Activated naive CD8-positive, alpha-beta T cell treated with anti-CD3 and anti-CD28 coated beads, Interleukin-2, amount 50 U/mL, for 24 hours (primary cell): ENCODE results near the gene PIK3C2G.

Source experiments
- ATAC-seq: fragments of 150-1000 bp; cut with Tn5 transposase; one replicate; pipeline ENCODE4 v1.10.0; 2021
- DNase-seq: peaks from one replicate; pipeline ENCODE4 v3.0.0; 2021
- H3K27ac Mint-ChIP-seq: one replicate; pipeline ENCODE4 v1.8.0; 2021; ENCODE audit warnings: mild to moderate bottlenecking, mixed read lengths
- H3K27me3 Mint-ChIP-seq: one replicate; pipeline ENCODE4 v1.8.0; 2021; ENCODE audit warnings: mixed read lengths
- H3K36me3 Mint-ChIP-seq: one replicate; pipeline ENCODE4 v1.8.0; 2021; ENCODE audit warnings: low read depth, mixed read lengths
- H3K4me1 Mint-ChIP-seq: one replicate; pipeline ENCODE4 v1.8.0; 2021; ENCODE audit warnings: mixed read lengths
- H3K4me3 Mint-ChIP-seq: one replicate; pipeline ENCODE4 v1.8.0; 2021; ENCODE audit warnings: mild to moderate bottlenecking, moderate library complexity, mixed read lengths
- H3K9me3 Mint-ChIP-seq: one replicate; pipeline ENCODE4 v1.8.0; 2021; ENCODE audit warnings: mixed read lengths

PIK3C2G gene

DNA sequence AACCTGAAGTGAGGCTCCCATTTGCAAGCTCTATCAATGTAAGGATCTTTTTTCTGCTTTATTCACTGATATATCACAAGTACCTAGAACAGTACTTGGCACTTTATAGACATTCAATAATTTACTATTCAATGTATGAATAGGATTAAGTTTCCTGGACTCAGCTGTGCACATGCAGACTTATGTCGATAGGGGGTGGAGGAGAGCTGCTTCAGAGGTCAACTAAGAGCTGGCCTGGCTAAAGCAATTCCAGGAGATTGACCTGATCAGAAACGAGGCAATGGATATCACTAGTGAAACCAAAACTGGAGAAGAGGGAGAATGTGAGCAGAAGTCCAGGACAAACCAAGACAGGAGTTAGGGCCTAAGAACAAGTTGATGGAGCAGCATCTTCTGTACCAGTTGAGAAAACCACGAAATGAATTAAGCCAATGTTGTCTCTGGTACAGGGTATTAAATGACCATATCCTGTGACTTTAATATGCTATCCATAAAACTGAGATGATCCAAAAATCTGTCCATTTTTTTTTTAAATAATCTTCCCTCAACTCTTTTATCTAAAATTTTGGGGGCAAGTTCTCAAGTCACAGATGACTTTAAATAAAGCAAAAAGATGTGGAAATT is 169.2 kb downstream of the PIK3C2G start:
- H3K4me3 Mint-ChIP-seq = no peak overlapping the region
- H3K27me3 Mint-ChIP-seq = no peaks in the 10 kb centered on the region
- H3K27ac Mint-ChIP-seq = no peak overlapping the region
- H3K9me3 Mint-ChIP-seq = peaks cover 4% of the 10 kb centered on the region
- no peak for ATAC-seq
- H3K4me1 Mint-ChIP-seq = no peaks in the 10 kb centered on the region
- no peaks in the 10 kb centered on the region for H3K36me3 Mint-ChIP-seq
- DNase-seq = no peak

DNA sequence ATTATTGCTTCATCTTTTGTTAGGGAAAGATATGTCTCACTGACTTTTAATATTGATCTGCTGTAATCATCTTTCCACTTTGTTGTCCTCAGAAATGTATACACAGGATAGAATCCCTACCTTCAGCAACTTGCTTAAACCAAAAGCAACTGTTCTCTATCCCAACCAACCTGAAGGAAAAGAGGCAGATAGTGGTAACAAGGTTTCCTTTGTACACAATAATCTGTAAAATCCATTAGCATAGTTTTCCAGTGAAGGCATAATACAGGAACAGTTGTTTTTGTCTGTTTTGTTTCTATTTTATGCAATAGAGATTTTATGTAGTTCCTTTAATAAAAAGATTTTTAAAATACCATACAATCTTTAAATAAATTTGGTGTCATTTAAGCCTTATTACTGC is 170.5 kb downstream of the PIK3C2G start:
- DNase-seq = no peak
- Mint-ChIP-seq H3K4me3 (no peak overlapping the region), H3K27ac (no peak overlapping the region), H3K4me1 (no peaks in the 10 kb centered on the region), H3K27me3 (no peaks in the 10 kb centered on the region), H3K36me3 (no peaks in the 10 kb centered on the region), H3K9me3 (peaks cover 4% of the 10 kb centered on the region)
- ATAC-seq = no peak

DNA sequence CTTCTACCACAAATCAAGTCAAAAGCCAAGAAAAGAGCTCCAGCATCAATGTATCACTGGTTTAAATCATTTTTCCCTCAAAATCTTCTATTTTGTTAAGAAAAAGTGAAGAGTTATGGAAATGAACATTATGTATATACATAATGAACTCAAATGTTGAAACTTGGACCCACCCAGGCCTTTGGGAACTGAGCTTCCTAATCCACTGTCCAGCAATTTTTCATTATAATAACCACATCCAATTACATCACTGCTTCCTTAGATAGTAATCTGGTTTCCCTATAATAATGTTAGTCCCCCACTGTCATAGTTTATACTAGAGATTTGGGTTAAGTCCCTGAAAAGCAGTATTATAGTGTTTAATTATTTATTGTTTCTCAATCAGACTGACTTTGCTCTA is 170.9 kb downstream of the PIK3C2G start:
- no peaks in the 10 kb centered on the region for H3K27me3 Mint-ChIP-seq
- ATAC-seq = no peak
- no peaks in the 10 kb centered on the region for H3K4me1 Mint-ChIP-seq
- no peak overlapping the region for H3K4me3 Mint-ChIP-seq
- DNase-seq = no peak
- H3K9me3 Mint-ChIP-seq = peaks cover 4% of the 10 kb centered on the region
- no peaks in the 10 kb centered on the region for H3K36me3 Mint-ChIP-seq
- H3K27ac Mint-ChIP-seq = no peak overlapping the region

DNA sequence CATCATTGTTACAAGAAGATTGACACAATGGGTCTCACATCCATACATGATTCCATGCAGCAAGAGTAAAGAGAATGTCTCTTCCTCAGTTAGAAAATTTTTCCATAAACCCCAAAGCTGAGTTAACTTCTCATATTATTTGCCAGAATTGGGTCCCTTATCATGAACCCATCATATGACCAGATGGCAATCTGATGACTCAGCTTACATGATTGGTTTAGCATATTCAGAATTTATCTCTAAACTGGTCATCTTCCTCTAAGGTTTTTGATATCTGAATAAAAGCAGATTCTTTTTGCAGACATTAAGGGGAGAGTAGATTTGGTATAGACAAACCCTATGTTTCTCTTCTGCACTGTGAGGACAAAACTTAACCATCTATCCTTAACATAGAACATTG is 174.9 kb downstream of the PIK3C2G start:
- Mint-ChIP-seq H3K9me3 (no peaks in the 10 kb centered on the region), H3K4me1 (no peaks in the 10 kb centered on the region), H3K4me3 (no peak overlapping the region), H3K27me3 (no peaks in the 10 kb centered on the region), H3K27ac (no peak overlapping the region), H3K36me3 (no peaks in the 10 kb centered on the region)
- ATAC-seq (no peak), DNase-seq (no peak)

DNA sequence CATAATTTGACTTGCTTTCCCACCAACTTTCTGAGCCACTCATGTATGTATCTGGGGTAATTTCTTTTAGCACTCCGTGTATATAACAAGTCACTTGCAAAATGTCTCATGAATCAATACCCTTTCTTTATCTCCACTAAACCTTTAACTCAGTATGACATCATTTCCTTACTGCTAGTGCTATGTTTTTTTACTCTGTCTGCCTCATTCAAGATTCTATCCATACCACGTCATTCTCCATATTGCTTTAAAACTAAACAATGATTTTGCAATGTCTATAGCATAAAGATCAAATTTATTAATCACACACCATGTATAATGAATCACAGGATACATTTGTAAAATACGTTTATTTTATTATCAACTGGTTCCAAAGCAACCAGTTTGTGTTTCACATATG is 178.2 kb downstream of the PIK3C2G start:
- no peaks in the 10 kb centered on the region for H3K4me1 Mint-ChIP-seq
- no peaks in the 10 kb centered on the region for H3K36me3 Mint-ChIP-seq
- no peaks in the 10 kb centered on the region for H3K27me3 Mint-ChIP-seq
- ATAC-seq (no peak), DNase-seq (no peak)
- H3K9me3 Mint-ChIP-seq = no peaks in the 10 kb centered on the region
- no peak overlapping the region for H3K27ac Mint-ChIP-seq
- no peak overlapping the region for H3K4me3 Mint-ChIP-seq

DNA sequence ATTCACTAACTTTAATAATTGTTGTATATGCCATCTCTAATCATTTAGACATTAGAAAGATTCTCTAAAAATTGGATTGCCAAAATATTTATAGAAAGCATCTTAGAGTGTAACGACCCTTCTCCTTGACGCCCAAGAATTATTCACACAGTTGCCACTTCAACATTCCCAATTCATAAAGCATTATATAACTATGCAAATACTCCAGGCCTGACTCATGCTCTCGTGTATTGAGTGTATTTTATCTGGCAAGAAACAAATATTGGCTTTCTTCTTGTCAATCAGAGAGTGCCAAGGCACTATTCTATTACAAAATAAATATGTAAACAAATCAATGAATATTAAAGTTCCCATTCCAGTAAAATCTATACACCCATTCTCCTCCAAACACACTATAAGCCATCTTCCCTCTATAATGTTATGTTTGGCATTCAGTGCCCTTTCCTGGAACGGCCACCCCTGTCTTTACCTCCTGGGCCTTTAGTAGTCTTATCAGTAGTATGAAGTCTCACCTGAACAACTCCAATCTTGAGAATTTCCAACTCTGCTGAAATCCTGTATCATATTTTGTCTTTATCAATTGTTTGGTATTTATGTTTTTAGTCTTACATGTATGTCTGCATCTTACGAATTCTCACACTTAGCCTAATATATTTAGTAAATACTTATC is 182.6 kb downstream of the PIK3C2G start:
- H3K4me3 Mint-ChIP-seq = no peak overlapping the region
- peaks cover 4% of the 10 kb centered on the region for H3K9me3 Mint-ChIP-seq
- no peak overlapping the region for H3K27ac Mint-ChIP-seq
- H3K36me3 Mint-ChIP-seq = no peaks in the 10 kb centered on the region
- H3K4me1 Mint-ChIP-seq = no peaks in the 10 kb centered on the region
- no peak for DNase-seq
- no peak for ATAC-seq
- H3K27me3 Mint-ChIP-seq = no peaks in the 10 kb centered on the region

DNA sequence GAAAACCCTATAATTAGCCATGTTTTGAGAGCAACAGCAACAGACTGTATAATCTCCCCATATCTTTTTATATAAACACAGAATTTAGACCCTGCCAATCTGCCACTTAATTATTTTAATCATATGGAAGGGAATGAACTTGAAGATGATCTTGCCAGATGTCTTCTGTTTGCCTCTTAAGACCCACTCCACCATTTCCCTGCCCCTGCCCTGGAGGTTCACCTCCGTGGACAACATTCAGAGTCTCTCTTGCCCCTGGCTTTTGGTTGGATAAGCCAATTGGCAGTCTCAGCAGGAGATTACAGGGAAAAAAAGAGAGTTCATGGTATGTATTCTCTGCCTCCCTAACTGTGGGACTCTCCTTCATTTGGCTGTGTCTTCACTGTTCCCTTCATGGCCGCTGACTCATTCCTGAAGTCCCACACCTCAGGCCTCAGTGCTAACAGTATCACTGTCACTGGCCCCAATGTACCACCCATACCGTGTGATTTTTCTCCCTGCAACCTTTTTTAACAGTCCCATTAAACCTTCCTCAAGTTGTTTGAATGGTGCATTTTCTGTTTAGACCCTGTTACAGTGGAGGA is 184.8 kb downstream of the PIK3C2G start:
- H3K4me1 Mint-ChIP-seq = no peaks in the 10 kb centered on the region
- peaks cover 4% of the 10 kb centered on the region for H3K9me3 Mint-ChIP-seq
- H3K27ac Mint-ChIP-seq = no peak overlapping the region
- no peaks in the 10 kb centered on the region for H3K36me3 Mint-ChIP-seq
- DNase-seq (no peak), ATAC-seq (no peak)
- H3K27me3 Mint-ChIP-seq = no peaks in the 10 kb centered on the region
- no peak overlapping the region for H3K4me3 Mint-ChIP-seq

DNA sequence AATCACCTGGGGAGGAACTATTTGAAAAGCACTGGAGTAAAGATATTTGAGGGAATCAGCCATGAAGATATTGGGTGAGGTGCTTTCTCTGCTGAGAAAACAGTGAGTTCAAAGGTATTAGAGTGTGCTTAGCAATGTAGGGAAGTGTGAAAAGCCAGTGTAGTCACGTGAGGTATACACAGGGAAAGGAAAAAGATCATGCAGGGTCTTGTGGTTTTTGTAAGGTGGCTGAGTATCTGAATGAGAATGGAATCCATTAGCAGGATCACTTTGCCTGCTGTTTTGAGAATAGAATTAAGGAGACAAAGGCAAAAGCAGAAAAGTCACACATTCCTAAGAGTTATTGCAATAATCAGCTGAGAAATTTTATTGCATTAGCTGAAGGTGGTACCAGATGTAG is 193.0 kb downstream of the PIK3C2G start:
- H3K27ac Mint-ChIP-seq = no peak overlapping the region
- H3K4me3 Mint-ChIP-seq = no peak overlapping the region
- DNase-seq = no peak
- no peaks in the 10 kb centered on the region for H3K4me1 Mint-ChIP-seq
- no peaks in the 10 kb centered on the region for H3K36me3 Mint-ChIP-seq
- no peaks in the 10 kb centered on the region for H3K27me3 Mint-ChIP-seq
- ATAC-seq = no peak
- H3K9me3 Mint-ChIP-seq = peaks cover 10% of the 10 kb centered on the region

DNA sequence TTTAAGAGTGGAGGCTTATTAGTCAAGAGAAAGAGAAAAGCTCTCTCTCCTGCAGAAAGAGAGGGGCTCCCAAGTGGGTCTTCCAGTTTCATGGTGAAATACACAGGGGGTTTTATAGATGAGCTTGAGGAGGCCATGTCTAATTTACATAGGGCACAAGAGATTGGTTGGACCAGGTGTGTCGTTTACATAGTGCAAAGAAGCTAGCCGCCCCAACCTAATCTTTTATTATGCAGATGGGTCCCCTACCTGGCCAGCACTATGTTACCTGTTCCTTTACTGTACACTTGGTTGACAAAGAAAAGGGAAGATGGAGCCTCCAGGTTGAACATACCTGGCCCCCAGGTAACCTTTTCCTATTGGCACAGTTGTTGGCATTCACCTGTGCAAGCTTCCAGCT is 195.0 kb downstream of the PIK3C2G start:
- Mint-ChIP-seq H3K27me3 (no peaks in the 10 kb centered on the region), H3K4me1 (no peaks in the 10 kb centered on the region), H3K9me3 (peaks cover 7% of the 10 kb centered on the region), H3K27ac (no peak overlapping the region), H3K4me3 (no peak overlapping the region), H3K36me3 (no peaks in the 10 kb centered on the region)
- DNase-seq = no peak
- ATAC-seq = no peak

DNA sequence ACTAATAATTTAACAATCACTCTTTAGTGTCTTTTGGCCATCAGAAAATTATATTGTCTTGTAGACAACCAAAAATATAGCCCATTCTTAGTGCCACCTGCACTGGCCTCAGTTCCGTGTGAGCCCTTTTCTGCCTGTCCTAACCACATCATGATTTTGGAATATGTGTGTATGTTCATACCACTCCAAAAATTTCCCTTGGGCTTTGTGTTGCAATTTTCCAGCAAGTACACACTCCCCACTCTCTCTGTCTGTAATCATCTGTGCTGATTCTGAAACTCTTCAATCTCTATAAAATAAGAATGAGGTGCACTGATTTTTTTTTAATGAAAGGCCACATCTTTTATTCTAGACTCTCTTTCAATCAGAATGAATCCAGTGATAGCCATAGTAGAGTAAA is 196.0 kb downstream of the PIK3C2G start:
- ATAC-seq = no peak
- H3K27me3 Mint-ChIP-seq = no peaks in the 10 kb centered on the region
- H3K4me3 Mint-ChIP-seq = no peak overlapping the region
- H3K36me3 Mint-ChIP-seq = no peaks in the 10 kb centered on the region
- no peak overlapping the region for H3K27ac Mint-ChIP-seq
- peaks cover 5% of the 10 kb centered on the region for H3K9me3 Mint-ChIP-seq
- no peak for DNase-seq
- H3K4me1 Mint-ChIP-seq = no peaks in the 10 kb centered on the region

DNA sequence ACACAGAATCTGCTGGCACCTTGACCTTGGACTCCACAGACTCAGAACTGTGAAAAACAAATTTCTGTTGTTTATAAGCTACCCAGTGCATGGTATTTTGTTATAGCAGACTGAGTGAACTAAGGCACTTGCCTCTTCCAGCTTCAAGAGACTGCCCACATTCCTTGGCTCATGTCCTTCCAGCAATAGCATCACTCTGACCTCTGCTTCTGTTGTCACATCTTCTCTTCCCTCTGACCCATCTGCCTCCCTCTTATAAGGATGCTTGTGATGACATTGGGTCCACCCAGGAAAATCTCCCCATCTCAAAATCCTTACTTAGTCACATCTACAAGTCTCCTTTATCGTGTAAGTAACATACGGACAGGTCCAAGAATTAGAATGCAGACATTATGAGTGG is 200.4 kb downstream of the PIK3C2G start:
- H3K4me1 Mint-ChIP-seq = no peaks in the 10 kb centered on the region
- H3K4me3 Mint-ChIP-seq = no peak overlapping the region
- H3K9me3 Mint-ChIP-seq = no peaks in the 10 kb centered on the region
- ATAC-seq (no peak), DNase-seq (no peak)
- H3K27me3 Mint-ChIP-seq = no peaks in the 10 kb centered on the region
- H3K27ac Mint-ChIP-seq = no peak overlapping the region
- H3K36me3 Mint-ChIP-seq = no peaks in the 10 kb centered on the region

DNA sequence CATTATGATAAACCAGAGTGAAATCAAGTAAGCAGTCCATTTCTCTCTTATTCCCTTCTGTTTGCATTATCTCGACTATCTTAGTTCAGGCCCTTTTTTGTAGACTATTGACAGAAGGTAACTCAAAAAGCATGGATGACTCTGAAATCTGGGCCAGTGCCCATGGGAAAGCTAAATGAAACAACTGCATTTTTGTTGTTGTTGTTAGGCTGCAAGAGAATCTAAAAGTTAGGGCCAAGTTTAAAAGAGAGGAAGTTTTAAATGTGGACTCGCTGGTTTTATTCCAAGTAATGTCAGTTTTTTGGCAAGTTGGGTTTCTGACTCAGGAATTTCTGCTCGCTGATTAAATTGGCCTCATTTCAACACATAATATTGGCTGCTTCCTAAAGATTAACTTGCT is 201.1 kb downstream of the PIK3C2G start:
- ATAC-seq = no peak
- no peaks in the 10 kb centered on the region for H3K9me3 Mint-ChIP-seq

DNA sequence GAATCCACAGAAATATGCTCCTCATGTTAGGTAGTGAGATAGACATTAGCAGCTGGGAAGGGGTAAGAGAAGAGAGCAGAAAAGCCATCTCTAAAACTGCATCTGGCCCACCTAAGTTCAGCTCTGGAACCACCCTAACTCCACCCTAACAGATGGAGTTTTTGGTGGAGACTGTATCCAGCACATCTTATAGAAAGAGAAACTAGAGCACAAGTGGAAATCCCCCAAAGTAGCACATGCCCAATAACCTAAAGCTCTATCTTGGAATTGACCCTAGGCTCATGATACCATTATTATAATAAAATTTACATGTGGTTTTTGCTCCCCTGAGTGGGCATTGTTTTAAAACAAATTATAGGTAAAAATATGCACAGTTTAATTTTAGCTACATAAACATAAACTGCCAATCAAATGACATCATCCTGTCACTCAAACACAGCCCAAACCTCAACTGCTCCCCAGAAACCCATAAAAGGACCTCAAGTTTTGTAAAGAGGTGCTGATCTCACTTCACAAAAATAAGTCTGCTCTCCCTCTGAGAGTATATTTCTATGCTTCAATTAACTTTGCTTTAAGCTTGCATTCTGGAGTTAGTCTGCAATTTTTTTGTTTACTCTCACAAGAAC is 206.4 kb downstream of the PIK3C2G start:
- Mint-ChIP-seq H3K4me1 (no peaks in the 10 kb centered on the region), H3K9me3 (no peaks in the 10 kb centered on the region), H3K27ac (no peak overlapping the region), H3K27me3 (no peaks in the 10 kb centered on the region), H3K36me3 (no peaks in the 10 kb centered on the region), H3K4me3 (no peak overlapping the region)
- ATAC-seq (no peak), DNase-seq (no peak)

More for the DNA sequence above, 201.1 kb downstream of the PIK3C2G start:
- H3K4me1 Mint-ChIP-seq = no peaks in the 10 kb centered on the region
- H3K27me3 Mint-ChIP-seq = no peaks in the 10 kb centered on the region
- no peak for DNase-seq
- H3K4me3 Mint-ChIP-seq = no peak overlapping the region
- H3K36me3 Mint-ChIP-seq = no peaks in the 10 kb centered on the region
- no peak overlapping the region for H3K27ac Mint-ChIP-seq

DNA sequence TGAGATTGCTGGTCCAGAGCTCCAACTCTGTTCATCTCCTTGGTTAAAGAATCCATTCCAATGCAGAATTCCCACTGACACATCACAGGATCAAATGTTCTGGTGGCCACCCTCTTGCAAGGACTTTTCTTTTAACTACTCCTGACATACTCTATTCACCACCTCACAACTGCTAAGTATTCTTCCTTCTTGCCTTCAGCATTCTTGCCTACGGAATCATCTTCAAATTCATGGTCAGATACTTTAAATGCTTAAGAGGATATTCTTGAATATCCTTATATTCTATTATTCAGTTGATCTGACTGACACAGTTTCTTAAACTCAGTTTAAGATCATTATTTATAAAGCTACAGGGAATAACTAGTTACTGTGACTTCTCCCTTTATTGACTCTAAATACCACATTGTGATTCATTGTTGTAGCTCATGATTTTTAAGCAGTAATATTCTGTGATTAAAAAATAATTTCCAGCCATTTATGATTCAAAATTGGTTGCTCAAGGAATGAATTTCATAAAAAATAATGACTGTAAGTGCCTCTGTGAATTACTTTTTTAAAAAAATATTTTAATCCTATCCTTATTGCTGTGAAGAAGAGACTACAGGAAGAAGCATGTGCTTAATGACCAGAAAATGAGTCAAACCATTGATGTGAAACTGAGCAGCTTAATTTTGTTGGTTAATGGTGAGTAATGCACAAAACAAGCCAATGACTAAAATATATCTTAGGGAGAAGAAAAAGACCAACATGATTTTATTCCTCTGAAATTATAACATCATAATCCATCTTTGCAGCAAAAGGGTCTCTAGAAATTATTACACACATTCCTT is 207.1 kb downstream of the PIK3C2G start:
- Mint-ChIP-seq H3K27ac (no peak overlapping the region), H3K36me3 (no peaks in the 10 kb centered on the region), H3K4me1 (no peaks in the 10 kb centered on the region), H3K9me3 (peaks cover 5% of the 10 kb centered on the region), H3K27me3 (no peaks in the 10 kb centered on the region), H3K4me3 (no peak overlapping the region)
- ATAC-seq (no peak), DNase-seq (no peak)
